Thyroid gland (tissue), 4 donors: Measurements from ENCODE around the gene SH2D1B. TPM values are rescaled to one million over a fixed set of nuclear protein-coding genes. Genes with fewer than 3 reads are reported as not detected.
"Not testable (repeated sequence)": the region's sequence is repeated elsewhere in the genome, so short reads cannot be mapped to it uniquely, and the experiment has no call there.

Experiments used
- DNase-seq, 2 donors: peaks; one replicate each; pipeline ENCODE4 v3.0.0-alpha.2; 2019
- H3K27ac ChIP-seq, 3 donors: fragments of 200-600 bp; sonication (generic); 1 replicate in 2 of 3; 2 replicates in 1 of 3; pipeline ENCODE4 v1.5.1; 2016 to 2019; ENCODE audit warnings: mild to moderate bottlenecking in 1 of 3, moderate library complexity in 1 of 3
- H3K27me3 ChIP-seq: fragments of 200-600 bp; sonication (generic); one replicate; pipeline ENCODE4 v1.5.1; 2019
- H3K36me3 ChIP-seq, 2 donors: fragments of 200-600 bp; sonication (generic); one replicate each; pipeline ENCODE4 v1.5.1; 2016 to 2019
- H3K4me1 ChIP-seq, 2 donors: fragments of 200-600 bp; sonication (generic); one replicate each; pipeline ENCODE4 v1.5.1; 2017 to 2019
- H3K4me3 ChIP-seq, 3 donors: fragments of 200-600 bp; sonication (generic); replicated peaks in 1 of 3; 1 replicate in 2 of 3; 2 replicates in 1 of 3; pipeline ENCODE4 v1.5.1; 2016; ENCODE audit warnings: mild to moderate bottlenecking in 1 of 3
- H3K9me3 ChIP-seq: fragments of 200-600 bp; sonication (generic); one replicate; pipeline ENCODE4 v1.5.1; 2017
- POLR2A ChIP-seq, 2 donors: fragments of 450-650 bp; IDR thresholded peaks; one replicate each; pipeline ENCODE4 v1.6.1; 2017; ENCODE audit warnings: antibody characterized with exemption in 2 of 2, mild to moderate bottlenecking in 2 of 2, moderate library complexity in 1 of 2
- WGBS, 2 donors: methylation state at CpG; one replicate each; pipeline ENCODE4 v1.1.5; 2017; 5-methylcytosine and 5-hydroxymethylcytosine counted together
- intact Hi-C: fragments of 100-400 bp; cut with DNase I; formaldehyde crosslinking; loops from one replicate; pipeline ENCODE4 v1.15.1; 2023
- total RNA-seq, 4 donors: library from RNA; depleted of rRNA; stranded (reverse); fragments of >200 nt; gene quantifications; one replicate each; pipeline ENCODE4 v1.2.3, GENCODE V29; 2016
- TF ChIP-seq, protein P1 (sequence below), 6 experiments: fragments of 200-600 bp in 3 of 6; fragments of 450-650 bp in 3 of 6; sonication (generic) in 3 of 6; IDR thresholded peaks; one replicate each; pipeline ENCODE4 v1.5.1; 2016 to 2019; ENCODE audit warnings: antibody characterized with exemption in 6 of 6, mild to moderate bottlenecking in 2 of 6, inconsistent platforms in 1 of 6, moderate library complexity in 1 of 6

Gene SH2D1B
- total RNA-seq, 4 donors from 2014 or later, result not detected

DNA sequence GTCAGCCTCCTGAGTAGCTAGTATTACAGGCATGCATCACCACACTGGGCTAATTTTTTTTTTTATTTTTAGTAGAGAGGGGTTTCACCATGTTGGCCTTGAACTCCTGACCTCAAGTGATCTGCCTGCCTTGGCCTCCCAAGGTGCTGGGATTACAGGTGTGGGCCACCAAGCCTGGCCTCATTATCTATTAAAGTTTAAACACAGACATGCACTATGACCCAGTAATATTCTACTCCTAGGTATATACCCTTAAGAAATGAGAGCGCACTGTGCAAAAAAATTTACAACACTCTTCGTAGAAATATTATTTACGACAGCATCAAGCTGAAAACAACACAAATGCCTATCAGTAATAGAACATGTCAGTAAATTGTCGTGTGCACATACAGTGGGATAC lies 18.6 kb upstream of the SH2D1B start:
- H3K9me3 ChIP-seq, result no peaks in the 10 kb centered on the region
- no peak overlapping the region for H3K27ac ChIP-seq
- H3K4me1 ChIP-seq, result no peaks in the 10 kb centered on the region
- TF ChIP-seq, protein P1, sequence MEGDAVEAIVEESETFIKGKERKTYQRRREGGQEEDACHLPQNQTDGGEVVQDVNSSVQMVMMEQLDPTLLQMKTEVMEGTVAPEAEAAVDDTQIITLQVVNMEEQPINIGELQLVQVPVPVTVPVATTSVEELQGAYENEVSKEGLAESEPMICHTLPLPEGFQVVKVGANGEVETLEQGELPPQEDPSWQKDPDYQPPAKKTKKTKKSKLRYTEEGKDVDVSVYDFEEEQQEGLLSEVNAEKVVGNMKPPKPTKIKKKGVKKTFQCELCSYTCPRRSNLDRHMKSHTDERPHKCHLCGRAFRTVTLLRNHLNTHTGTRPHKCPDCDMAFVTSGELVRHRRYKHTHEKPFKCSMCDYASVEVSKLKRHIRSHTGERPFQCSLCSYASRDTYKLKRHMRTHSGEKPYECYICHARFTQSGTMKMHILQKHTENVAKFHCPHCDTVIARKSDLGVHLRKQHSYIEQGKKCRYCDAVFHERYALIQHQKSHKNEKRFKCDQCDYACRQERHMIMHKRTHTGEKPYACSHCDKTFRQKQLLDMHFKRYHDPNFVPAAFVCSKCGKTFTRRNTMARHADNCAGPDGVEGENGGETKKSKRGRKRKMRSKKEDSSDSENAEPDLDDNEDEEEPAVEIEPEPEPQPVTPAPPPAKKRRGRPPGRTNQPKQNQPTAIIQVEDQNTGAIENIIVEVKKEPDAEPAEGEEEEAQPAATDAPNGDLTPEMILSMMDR (IDR thresholded peaks at IDR 0.05), result no peak
- TF ChIP-seq POLR2A (IDR thresholded peaks at IDR 0.05), result no peak
- intact Hi-C loops, result no loop called here
- 94 to 96% methylated on average over 4 of the region's 4 CpGs for WGBS, 2 donors
- no peaks in the 10 kb centered on the region for H3K36me3 ChIP-seq
- no peak overlapping the region for H3K4me3 ChIP-seq
- no peak for DNase-seq
- no peaks in the 10 kb centered on the region for H3K27me3 ChIP-seq

GRCh38 chr1:162422662-162423375 lies 10.9 kb upstream of the SH2D1B start:
- H3K27ac ChIP-seq, result no peak overlapping the region
- no peaks in the 10 kb centered on the region for H3K27me3 ChIP-seq
- no peaks in the 10 kb centered on the region for H3K36me3 ChIP-seq
- no peak overlapping the region for H3K4me3 ChIP-seq
- intact Hi-C loops, result no loop called here
- no peak for DNase-seq
- no peaks in the 10 kb centered on the region for H3K4me1 ChIP-seq
- TF ChIP-seq, protein P1 (IDR thresholded peaks at IDR 0.05), result no peak
- no peak for TF ChIP-seq POLR2A (IDR thresholded peaks at IDR 0.05)
- no peaks in the 10 kb centered on the region for H3K9me3 ChIP-seq
- WGBS, 2 donors, result 86 to 92% methylated on average over 10 of the region's 10 CpGs

DNA sequence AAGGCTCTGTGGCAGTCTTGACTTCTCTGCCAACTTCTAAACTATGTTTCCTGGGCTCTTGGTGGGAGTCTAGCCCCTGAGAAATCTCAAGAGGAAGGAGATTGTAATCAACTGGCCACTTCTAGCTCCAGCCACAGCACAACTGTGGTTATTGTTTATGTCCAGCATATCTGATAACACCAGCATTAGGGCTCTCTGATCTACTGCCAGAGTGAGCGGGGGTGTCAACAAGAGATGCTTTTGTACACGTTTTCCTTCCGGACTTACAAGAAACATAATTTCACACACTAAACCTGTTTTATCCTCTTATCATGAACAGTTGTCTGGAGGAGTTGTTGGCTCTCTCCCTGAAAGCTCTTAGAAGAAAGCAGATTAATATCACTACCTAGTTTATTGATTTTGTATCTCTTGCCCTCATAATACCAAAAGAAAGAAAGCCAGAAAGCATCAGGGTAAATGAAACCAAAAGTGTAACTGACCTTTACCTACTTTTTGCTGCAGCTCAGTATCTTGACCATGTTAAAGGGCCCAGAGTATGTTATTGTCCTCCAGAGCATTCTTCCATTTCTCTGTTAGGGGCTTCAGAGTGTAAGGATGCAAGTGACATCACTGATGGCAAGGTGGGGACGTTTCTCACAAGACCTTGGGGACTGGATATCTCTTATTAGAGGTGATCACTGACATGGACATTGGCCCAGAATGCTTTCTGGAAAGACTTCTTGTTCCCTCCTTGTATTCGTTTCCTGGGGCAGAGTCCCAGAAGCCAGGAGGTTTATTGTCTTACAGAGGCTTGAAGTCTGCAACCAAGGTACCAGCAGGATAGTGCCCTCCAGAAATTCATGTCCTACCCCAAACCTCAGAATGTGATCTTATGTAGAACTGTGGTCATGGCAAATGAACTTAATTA lies 9.6 kb upstream of the SH2D1B start:
- no peaks in the 10 kb centered on the region for H3K36me3 ChIP-seq
- H3K27me3 ChIP-seq, result no peaks in the 10 kb centered on the region
- no peaks in the 10 kb centered on the region for H3K9me3 ChIP-seq
- no peak for DNase-seq
- intact Hi-C loops, result no loop called here
- TF ChIP-seq, protein P1 (IDR thresholded peaks at IDR 0.05), result no peak
- 44 to 56% methylated on average over 5 of the region's 5 CpGs for WGBS, 2 donors
- no peaks in the 10 kb centered on the region for H3K4me1 ChIP-seq
- H3K27ac ChIP-seq, result no peak overlapping the region
- no peak overlapping the region for H3K4me3 ChIP-seq

- no peak for DNase-seq
- Histone ChIP-seq H3K27ac (no peak overlapping the region), H3K27me3 (no peaks in the 10 kb centered on the region)
Observed at GRCh38 chr1:162420120-162420519, 8.2 kb upstream of the SH2D1B start.

DNA sequence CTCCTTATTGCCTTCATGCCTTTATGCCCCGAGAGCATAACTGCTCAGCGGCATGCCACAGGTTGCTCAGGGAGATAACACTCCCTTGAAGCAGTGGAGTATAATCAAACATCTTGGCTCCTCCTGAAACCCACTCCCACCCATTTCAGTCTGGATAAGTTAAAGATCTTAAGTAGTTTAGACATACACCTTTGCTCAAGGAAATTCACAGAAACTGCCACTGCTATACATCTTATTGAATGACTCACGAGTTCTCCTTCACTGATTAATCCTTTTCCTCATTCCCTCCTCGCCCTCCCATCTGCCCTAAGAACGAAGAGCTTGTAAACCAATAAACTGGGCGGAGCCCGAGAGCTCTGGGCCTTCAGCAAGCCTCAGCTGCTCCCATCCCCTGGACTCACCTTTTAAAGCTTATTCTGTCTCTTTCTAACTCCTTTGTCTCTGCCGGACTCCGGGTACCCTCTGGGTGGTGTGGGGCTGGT lies 7.6 kb upstream of the SH2D1B start:
- H3K27me3 ChIP-seq, intact Hi-C loops, DNase-seq, H3K27ac ChIP-seq, H3K4me3 ChIP-seq, H3K4me1 ChIP-seq, H3K36me3 ChIP-seq, H3K9me3 ChIP-seq: not testable (repeated sequence)
- WGBS, 2 donors, result 66 to 87% methylated on average over 9 of the region's 9 CpGs

More at GRCh38 chr1:162420120-162420519, 8.2 kb upstream of the SH2D1B start:
- Histone ChIP-seq H3K36me3 (no peaks in the 10 kb centered on the region), H3K9me3 (no peaks in the 10 kb centered on the region), H3K4me3 (no peak overlapping the region), H3K4me1 (no peaks in the 10 kb centered on the region)
- TF ChIP-seq, protein P1 (IDR thresholded peaks at IDR 0.05), result no peak
- TF ChIP-seq POLR2A (IDR thresholded peaks at IDR 0.05), result no peak
- 92 to 94% methylated on average over 3 of the region's 3 CpGs for WGBS, 2 donors
- intact Hi-C loops, result no loop called here

DNA sequence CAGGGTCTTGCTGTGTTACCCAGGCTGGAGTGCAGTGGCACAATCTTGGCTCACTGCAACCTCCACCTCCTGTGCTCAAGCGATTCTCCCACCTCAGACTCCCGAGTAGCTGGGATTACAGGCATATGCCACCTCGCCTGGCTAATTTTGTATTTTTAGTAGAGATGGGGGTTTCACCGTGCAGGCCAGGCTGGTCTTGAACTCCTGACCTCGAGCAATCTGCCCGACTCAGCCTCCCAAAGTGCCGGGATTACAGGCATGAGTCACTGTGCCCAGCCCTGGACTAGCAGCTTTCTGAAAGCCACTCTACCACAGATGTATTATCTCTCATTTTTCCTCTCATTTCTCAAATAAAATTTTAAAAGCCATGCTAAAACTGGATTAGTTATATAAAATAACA lies 6.6 kb upstream of the SH2D1B start:
- H3K9me3 ChIP-seq, H3K27me3 ChIP-seq, DNase-seq, intact Hi-C loops, H3K4me1 ChIP-seq, H3K36me3 ChIP-seq, H3K4me3 ChIP-seq, H3K27ac ChIP-seq: not testable (repeated sequence)
- 77 to 84% methylated on average over 7 of the region's 7 CpGs for WGBS, 2 donors
